Fibroblast of the aortic adventitia (primary cell): ENCODE measurements around the gene TRIM31. TPM values are rescaled to one million over a fixed set of nuclear protein-coding genes. Genes with fewer than 3 reads are reported as not detected.

Experiments
- DNase-seq: peaks from one replicate; pipeline ENCODE4 v3.0.0-alpha.2; 2010; ENCODE audit warnings: low read depth
- H3K4me3 ChIP-seq: 2 replicates; pipeline ENCODE4 v1.5.1; 2011; ENCODE audit warnings: low read depth, mild to moderate bottlenecking, control low read depth, low read length, moderate library complexity
- CTCF ChIP-seq: IDR thresholded peaks from 2 replicates; pipeline ENCODE4 v1.5.1; 2011; ENCODE audit warnings: mild to moderate bottlenecking, low read length, control low read depth, inconsistent platforms; ENCODE audit not compliant: insufficient read depth
- total RNA-seq: library from RNA; depleted of rRNA; stranded (reverse); fragments of >200 nt; gene quantifications from 2 replicates; pipeline ENCODE4 v1.2.3, GENCODE V29; 2012; ENCODE audit warnings: low replicate concordance

The TRIM31 gene
- total RNA-seq, 1 donor = not detected

GRCh38 chr6:30157999-30158398, 45.1 kb upstream of the TRIM31 start:
- DNase-seq = no peak
- no peak for TF ChIP-seq CTCF
- H3K4me3 ChIP-seq = no peak overlapping the region

GRCh38 chr6:30157581-30157980, 44.7 kb upstream of the TRIM31 start:
- no peak for TF ChIP-seq CTCF
- peak; percentile 28 for DNase-seq

GRCh38 chr6:30156774-30157173, 43.9 kb upstream of the TRIM31 start:
- H3K4me3 ChIP-seq = no peak overlapping the region
- no peak for DNase-seq
- no peak for TF ChIP-seq CTCF

More at GRCh38 chr6:30157581-30157980, 44.7 kb upstream of the TRIM31 start:
- no peak overlapping the region for H3K4me3 ChIP-seq

GRCh38 chr6:30156262-30156599, 43.3 kb upstream of the TRIM31 start:
- TF ChIP-seq CTCF = no peak
- DNase-seq = peak; percentile 73
- no peak overlapping the region for H3K4me3 ChIP-seq

GRCh38 chr6:30155520-30156261, 42.8 kb upstream of the TRIM31 start:
- peak; percentile 45 for DNase-seq
- TF ChIP-seq CTCF = no peak
- no peak overlapping the region for H3K4me3 ChIP-seq

- H3K4me3 ChIP-seq = no peak overlapping the region
- peak; percentile 88 for DNase-seq
- TF ChIP-seq CTCF = no peak
Measured at GRCh38 chr6:30154709-30155519, 42.0 kb upstream of the TRIM31 start.
